Trophoblast cell (in vitro differentiated cells and primary cell): ENCODE measurements around the gene FFAR1.

Source experiments
- DNase-seq, 2 donors: peaks; one replicate each; pipeline ENCODE4 v3.0.0-alpha.2; 2016
- H2AFZ ChIP-seq: 2 replicates; pipeline ENCODE4 v1.6.1; 2013; ENCODE audit warnings: low read length, moderate library complexity, mild to moderate bottlenecking; ENCODE audit not compliant: insufficient read depth, poor library complexity
- H2AK5ac ChIP-seq: 2 replicates; pipeline ENCODE4 v1.6.1; 2013; ENCODE audit warnings: mild to moderate bottlenecking, low read length
- H2BK120ac ChIP-seq: 2 replicates; pipeline ENCODE4 v1.6.1; 2013; ENCODE audit warnings: low read length, mild to moderate bottlenecking, moderate library complexity; ENCODE audit not compliant: insufficient read depth, poor library complexity
- H2BK12ac ChIP-seq: 2 replicates; pipeline ENCODE4 v1.6.1; 2013; ENCODE audit warnings: mild to moderate bottlenecking, low read length, moderate library complexity
- H2BK5ac ChIP-seq: 2 replicates; pipeline ENCODE4 v1.6.1; 2013; ENCODE audit warnings: low read length, low read depth, moderate library complexity, mild to moderate bottlenecking; ENCODE audit not compliant: poor library complexity
- H3K14ac ChIP-seq: 2 replicates; pipeline ENCODE4 v1.6.1; 2013; ENCODE audit warnings: mild to moderate bottlenecking, low read length
- H3K18ac ChIP-seq: 2 replicates; pipeline ENCODE4 v1.6.1; 2013; ENCODE audit warnings: mild to moderate bottlenecking, low read length
- H3K23ac ChIP-seq: 2 replicates; pipeline ENCODE4 v1.6.1; 2013; ENCODE audit warnings: low read length
- H3K27ac ChIP-seq: 2 replicates; pipeline ENCODE4 v1.5.1; 2013; ENCODE audit warnings: low read depth, mild to moderate bottlenecking, inconsistent platforms, low read length, moderate library complexity
- H3K27me3 ChIP-seq: 2 replicates; pipeline ENCODE4 v1.6.1; 2013; ENCODE audit warnings: inconsistent platforms, mild to moderate bottlenecking, low read length, moderate library complexity; ENCODE audit not compliant: insufficient read depth
- H3K36me3 ChIP-seq, 2 experiments: 1 replicate in 1 of 2; 2 replicates in 1 of 2; pipeline ENCODE4 v1.6.1; 2013; ENCODE audit warnings: low read length in 2 of 2, mild to moderate bottlenecking in 2 of 2, moderate library complexity in 1 of 2; ENCODE audit not compliant: insufficient read depth in 2 of 2, control insufficient read depth in 1 of 2
- H3K4ac ChIP-seq: 2 replicates; pipeline ENCODE4 v1.6.1; 2013; ENCODE audit warnings: low read depth, mild to moderate bottlenecking, low read length, moderate library complexity
- H3K4me1 ChIP-seq, 2 experiments: 1 replicate in 1 of 2; 2 replicates in 1 of 2; pipeline ENCODE4 v1.6.1; 2013; ENCODE audit warnings: low read length in 2 of 2, mild to moderate bottlenecking in 2 of 2, moderate library complexity in 1 of 2; ENCODE audit not compliant: insufficient read depth in 2 of 2, control insufficient read depth in 1 of 2
- H3K4me2 ChIP-seq: 2 replicates; pipeline ENCODE4 v1.6.1; 2013; ENCODE audit warnings: inconsistent platforms, mild to moderate bottlenecking, low read length, moderate library complexity
- H3K4me3 ChIP-seq: 2 replicates; pipeline ENCODE4 v1.5.1; 2013; ENCODE audit warnings: mild to moderate bottlenecking, low read depth, low read length, inconsistent platforms
- H3K79me1 ChIP-seq: one replicate; pipeline ENCODE4 v1.6.1; 2013; ENCODE audit warnings: low read length
- H3K79me2 ChIP-seq: 2 replicates; pipeline ENCODE4 v1.6.1; 2013; ENCODE audit warnings: low read length, mild to moderate bottlenecking; ENCODE audit not compliant: control insufficient read depth, insufficient read depth, poor library complexity
- H3K9ac ChIP-seq: 2 replicates; pipeline ENCODE4 v1.6.1; 2013; ENCODE audit warnings: mild to moderate bottlenecking, low read length
- H3K9me3 ChIP-seq: 2 replicates; pipeline ENCODE4 v1.6.1; 2013; ENCODE audit warnings: low read depth, mild to moderate bottlenecking, control low read depth, inconsistent platforms, low read length; ENCODE audit not compliant: insufficient read depth
- H4K12ac ChIP-seq: 2 replicates; pipeline ENCODE4 v1.6.1; 2013; ENCODE audit warnings: low read depth, mild to moderate bottlenecking, low read length, moderate library complexity
- H4K8ac ChIP-seq: 2 replicates; pipeline ENCODE4 v1.6.1; 2013; ENCODE audit warnings: low read depth, mild to moderate bottlenecking, low read length, moderate library complexity
- H4K91ac ChIP-seq: one replicate; pipeline ENCODE4 v1.6.1; 2013; ENCODE audit warnings: low read depth, mild to moderate bottlenecking, low read length, moderate library complexity
- WGBS: extraction: QIAGEN DNeasy Blood & Tissue Kit; methylation state at CpG from one replicate; pipeline ENCODE4 v1.1.7; 2013; ENCODE audit warnings: missing lambda C conversion rate; ENCODE audit not compliant: insufficient read length, insufficient coverage; ENCODE audit errors: extremely low coverage; 5-methylcytosine and 5-hydroxymethylcytosine counted together

The FFAR1 gene

GRCh38 chr19:35363001-35363590 lies 15.4 kb downstream of the FFAR1 start:
- H3K4me3 ChIP-seq = no peak overlapping the region
- WGBS = no CpG with 5 or more reads among the region's 11 CpGs
- no peak overlapping the region for H3K18ac ChIP-seq

GRCh38 chr19:35363711-35364425 lies 16.2 kb downstream of the FFAR1 start:
- no peak overlapping the region for H3K18ac ChIP-seq
- no peak overlapping the region for H4K91ac ChIP-seq
- no peaks in the 10 kb centered on the region for H3K79me2 ChIP-seq
- H3K4me3 ChIP-seq = no peak overlapping the region
- H3K4me1 ChIP-seq = no peaks in the 10 kb centered on the region
- no peak overlapping the region for H2BK120ac ChIP-seq
- H3K36me3 ChIP-seq = no peaks in the 10 kb centered on the region
- no CpG with 5 or more reads among the region's 19 CpGs for WGBS
- no peak overlapping the region for H3K27ac ChIP-seq
- no peak overlapping the region for H2BK12ac ChIP-seq
- H3K4me2 ChIP-seq = no peak overlapping the region
- no peak overlapping the region for H2AFZ ChIP-seq
- no peak overlapping the region for H4K8ac ChIP-seq
- H4K12ac ChIP-seq = no peak overlapping the region
- no peak for DNase-seq
- H3K4ac ChIP-seq = no peak overlapping the region
- no peaks in the 10 kb centered on the region for H3K79me1 ChIP-seq
- no peak overlapping the region for H3K23ac ChIP-seq
- no peaks in the 10 kb centered on the region for H3K9me3 ChIP-seq
- no peak overlapping the region for H2AK5ac ChIP-seq
- H3K27me3 ChIP-seq = no peaks in the 10 kb centered on the region
- no peak overlapping the region for H2BK5ac ChIP-seq
- no peak overlapping the region for H3K14ac ChIP-seq
- H3K9ac ChIP-seq = no peak overlapping the region

More at GRCh38 chr19:35363001-35363590, 15.4 kb downstream of the FFAR1 start:
- no peak overlapping the region for H4K8ac ChIP-seq
- H3K9me3 ChIP-seq = no peaks in the 10 kb centered on the region
- H2BK12ac ChIP-seq = no peak overlapping the region
- no peak overlapping the region for H3K4me2 ChIP-seq
- H4K12ac ChIP-seq = no peak overlapping the region
- no peak overlapping the region for H3K9ac ChIP-seq
- H4K91ac ChIP-seq = no peak overlapping the region
- H2BK120ac ChIP-seq = no peak overlapping the region
- H3K79me1 ChIP-seq = no peaks in the 10 kb centered on the region
- H3K27ac ChIP-seq = no peak overlapping the region
- DNase-seq = no peak
- H3K4ac ChIP-seq = no peak overlapping the region
- H3K14ac ChIP-seq = no peak overlapping the region
- H2BK5ac ChIP-seq = no peak overlapping the region
- H3K23ac ChIP-seq = no peak overlapping the region
- no peak overlapping the region for H2AFZ ChIP-seq
- no peaks in the 10 kb centered on the region for H3K4me1 ChIP-seq
- no peaks in the 10 kb centered on the region for H3K79me2 ChIP-seq
- no peaks in the 10 kb centered on the region for H3K27me3 ChIP-seq
- no peaks in the 10 kb centered on the region for H3K36me3 ChIP-seq
- H2AK5ac ChIP-seq = no peak overlapping the region

- no peak overlapping the region for H2BK12ac ChIP-seq
- H3K27ac ChIP-seq = no peak overlapping the region
- H4K8ac ChIP-seq = no peak overlapping the region
- H3K9ac ChIP-seq = no peak overlapping the region
- H2BK5ac ChIP-seq = no peak overlapping the region
- no peak overlapping the region for H2AFZ ChIP-seq
- H4K91ac ChIP-seq = no peak overlapping the region
- no peaks in the 10 kb centered on the region for H3K4me1 ChIP-seq
- no peak overlapping the region for H2AK5ac ChIP-seq
- no peak overlapping the region for H3K4me3 ChIP-seq
- H3K4me2 ChIP-seq = no peak overlapping the region
- no CpG with 5 or more reads among the region's 4 CpGs for WGBS
- DNase-seq = no peak
- H3K27me3 ChIP-seq = no peaks in the 10 kb centered on the region
- no peaks in the 10 kb centered on the region for H3K9me3 ChIP-seq
- no peak overlapping the region for H4K12ac ChIP-seq
- no peaks in the 10 kb centered on the region for H3K36me3 ChIP-seq
- no peak overlapping the region for H3K23ac ChIP-seq
- H3K79me2 ChIP-seq = no peaks in the 10 kb centered on the region
- H3K18ac ChIP-seq = no peak overlapping the region
- H3K79me1 ChIP-seq = no peaks in the 10 kb centered on the region
- no peak overlapping the region for H3K4ac ChIP-seq
- no peak overlapping the region for H3K14ac ChIP-seq
- H2BK120ac ChIP-seq = no peak overlapping the region
These were observed 17.6 kb downstream of the FFAR1 start for GRCh38 chr19:35365303-35365702.

GRCh38 chr19:35368378-35368777 lies 20.7 kb downstream of the FFAR1 start:
- no peak overlapping the region for H2BK5ac ChIP-seq
- H3K79me2 ChIP-seq = no peaks in the 10 kb centered on the region
- no peaks in the 10 kb centered on the region for H3K4me1 ChIP-seq
- H3K23ac ChIP-seq = no peak overlapping the region
- H2BK12ac ChIP-seq = no peak overlapping the region
- no peaks in the 10 kb centered on the region for H3K79me1 ChIP-seq
- DNase-seq = no peak
- WGBS = no CpG with 5 or more reads among the region's 1 CpG
- no peak overlapping the region for H2AFZ ChIP-seq
- H4K91ac ChIP-seq = no peak overlapping the region
- no peak overlapping the region for H3K4me3 ChIP-seq
- H2AK5ac ChIP-seq = no peak overlapping the region
- no peak overlapping the region for H2BK120ac ChIP-seq
- H3K14ac ChIP-seq = no peak overlapping the region
- H4K12ac ChIP-seq = no peak overlapping the region
- H3K27me3 ChIP-seq = no peaks in the 10 kb centered on the region
- no peak overlapping the region for H3K18ac ChIP-seq
- H3K9me3 ChIP-seq = no peaks in the 10 kb centered on the region
- no peak overlapping the region for H4K8ac ChIP-seq
- H3K27ac ChIP-seq = no peak overlapping the region
- H3K9ac ChIP-seq = no peak overlapping the region
- H3K4ac ChIP-seq = no peak overlapping the region
- H3K4me2 ChIP-seq = no peak overlapping the region
- no peaks in the 10 kb centered on the region for H3K36me3 ChIP-seq
